Keratinocyte (primary cell): ENCODE data around the gene RGS6. TPM values are rescaled to one million over a fixed set of nuclear protein-coding genes. Genes with fewer than 3 reads are reported as not detected.
"Not testable (repeated sequence)": the region's sequence is repeated elsewhere in the genome, so short reads cannot be mapped to it uniquely, and the experiment has no call there.

Experiments
- DNase-seq: peaks from one replicate; pipeline ENCODE4 v3.0.0-alpha.2; 2011; ENCODE audit warnings: low read depth, missing footprints, low spot score
- FAIRE-seq: peaks from 2 replicates; lab custom pipeline; 2011; peaks lifted over from hg19 to GRCh38; lab: Jason Lieb, UNC
- H2AFZ ChIP-seq: 2 replicates; pipeline ENCODE4 v1.6.0; 2012; ENCODE audit warnings: low read length, control low read depth, inconsistent platforms; ENCODE audit not compliant: control insufficient read depth
- H3K27ac ChIP-seq: 2 replicates; pipeline ENCODE4 v1.5.1; 2011; ENCODE audit warnings: low read length; ENCODE audit not compliant: control insufficient read depth, insufficient read depth
- H3K27me3 ChIP-seq: 3 replicates; pipeline ENCODE4 v1.6.0; 2011; ENCODE audit warnings: low read length; ENCODE audit not compliant: control insufficient read depth, insufficient read depth; ENCODE audit errors: extremely low read depth
- H3K36me3 ChIP-seq, 2 experiments: 2 replicates in 1 of 2; 3 replicates in 1 of 2; pipeline ENCODE4 v1.5.1; 2011; ENCODE audit warnings: low read length in 2 of 2, mild to moderate bottlenecking in 1 of 2; ENCODE audit not compliant: control insufficient read depth in 2 of 2, insufficient read depth in 2 of 2; ENCODE audit errors: extremely low read depth in 1 of 2
- H3K4me1 ChIP-seq: 3 replicates; pipeline ENCODE4 v1.5.1; 2011; ENCODE audit warnings: low read length; ENCODE audit not compliant: control insufficient read depth, insufficient read depth; ENCODE audit errors: extremely low read depth
- H3K4me2 ChIP-seq: 3 replicates; pipeline ENCODE4 v1.6.0; 2011; ENCODE audit warnings: low read depth, low read length; ENCODE audit not compliant: control insufficient read depth, insufficient read depth; ENCODE audit errors: extremely low read depth
- H3K4me3 ChIP-seq, 3 experiments: fragments of 200-600 bp in 1 of 3; sonication (generic) in 1 of 3; 2 replicates in 2 of 3; 3 replicates in 1 of 3; pipeline ENCODE4 v1.5.1; 2011 to 2016; ENCODE audit warnings: low read length in 3 of 3, mild to moderate bottlenecking in 3 of 3, control low read depth in 2 of 3, inconsistent platforms in 1 of 3, low read depth in 1 of 3, mixed read lengths in 1 of 3, mixed run types in 1 of 3, moderate library complexity in 1 of 3; ENCODE audit not compliant: control insufficient read depth in 2 of 3, insufficient read depth in 2 of 3; ENCODE audit errors: extremely low read depth in 1 of 3
- H3K79me2 ChIP-seq: 2 replicates; pipeline ENCODE4 v1.6.0; 2012; ENCODE audit warnings: low read length; ENCODE audit not compliant: control insufficient read depth, insufficient read depth
- H3K9ac ChIP-seq: 3 replicates; pipeline ENCODE4 v1.6.0; 2011; ENCODE audit warnings: low read length; ENCODE audit not compliant: control insufficient read depth, insufficient read depth; ENCODE audit errors: extremely low read depth
- H3K9me1 ChIP-seq: 3 replicates; pipeline ENCODE4 v1.6.0; 2011; ENCODE audit warnings: low read length; ENCODE audit not compliant: control insufficient read depth, insufficient read depth; ENCODE audit errors: extremely low read depth
- H3K9me3 ChIP-seq: 2 replicates; pipeline ENCODE4 v1.5.1; 2012; ENCODE audit warnings: low read depth, low read length; ENCODE audit not compliant: control insufficient read depth
- H4K20me1 ChIP-seq: 3 replicates; pipeline ENCODE4 v1.6.0; 2011; ENCODE audit warnings: low read length; ENCODE audit not compliant: control insufficient read depth, insufficient read depth; ENCODE audit errors: extremely low read depth
- CTCF ChIP-seq, 3 experiments: IDR thresholded peaks in 1 of 3; conservative IDR thresholded peaks in 1 of 3; optimal IDR thresholded peaks in 1 of 3; 2 replicates in 2 of 3; 3 replicates in 1 of 3; pipeline versions ENCODE3 to v1.5.1; 2011; ENCODE audit warnings: low read length in 3 of 3, mild to moderate bottlenecking in 3 of 3, moderate library complexity in 2 of 3, control low read depth in 1 of 3, inconsistent platforms in 1 of 3; ENCODE audit not compliant: insufficient read depth in 2 of 3; ENCODE audit errors: extremely low read depth in 1 of 3
- EZH2 ChIP-seq: IDR thresholded peaks from one replicate; pipeline ENCODE4 v1.6.1; 2012; ENCODE audit warnings: inconsistent platforms, mild to moderate bottlenecking, low read length, moderate library complexity
- dilution Hi-C: fragments of 300-500 bp; cut with MboI; formaldehyde crosslinking; loops from one replicate; pipeline ENCODE4 v1.7.0; 2020; ENCODE audit warnings: low sequenced_read_pairs; ENCODE audit not compliant: extremely low pct_ligation_motif_present
- polyA plus RNA-seq, 5 experiments: library from polyadenylated mRNA; depleted of rRNA in 3 of 5; stranded (reverse) in 3 of 5; stranded (forward) in 1 of 5; unstranded in 1 of 5; fragments of >200 nt; gene quantifications; 1 replicate in 1 of 5; 2 replicates in 3 of 5; 3 replicates in 1 of 5; pipeline versions ENCODE4 v1.2.1 to v1.2.3, GENCODE V29; 2011 to 2012; ENCODE audit warnings: missing spikeins in 2 of 5, low read depth in 1 of 5, low replicate concordance in 1 of 5

The RGS6 gene
- polyA plus RNA-seq, 1 donor (not counting 4 experiments of a cell fraction or from before 2014, with no cell fraction given) = not detected

DNA sequence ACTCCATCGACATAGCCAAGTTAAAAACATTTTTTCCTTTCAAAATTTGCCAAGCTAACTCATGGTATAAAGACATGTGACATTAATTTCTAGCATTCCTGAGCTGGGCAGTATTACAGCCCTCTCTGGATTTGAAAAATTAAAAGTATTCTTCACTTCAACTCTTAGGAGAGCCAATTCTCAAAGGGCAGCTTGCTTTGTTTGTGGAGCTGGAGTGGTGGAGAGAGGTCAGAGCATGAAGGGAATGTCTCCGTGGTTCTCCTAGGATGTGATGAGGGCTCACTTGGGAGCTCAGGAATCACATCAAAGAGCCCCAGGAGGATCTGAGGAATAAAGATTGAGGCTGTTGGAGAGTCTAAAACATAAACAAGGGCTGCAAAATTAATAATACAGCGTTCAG is 46.9 kb upstream of the RGS6 start:
- Histone ChIP-seq H3K27ac (no peak overlapping the region), H4K20me1 (no peaks in the 10 kb centered on the region), H3K9me3 (no peaks in the 10 kb centered on the region), H3K79me2 (no peaks in the 10 kb centered on the region), H3K36me3 (no peaks in the 10 kb centered on the region), H3K27me3 (no peaks in the 10 kb centered on the region), H3K4me3 (no peak overlapping the region), H3K4me1 (no peaks in the 10 kb centered on the region), H2AFZ (no peak overlapping the region), H3K9me1 (no peaks in the 10 kb centered on the region), H3K4me2 (no peak overlapping the region), H3K9ac (no peak overlapping the region)
- dilution Hi-C loops = no loop called here
- DNase-seq (no peak), FAIRE-seq (no peak)
- no peak for TF ChIP-seq CTCF (optimal IDR thresholded peaks at IDR 0.05 in 1 of 3, IDR thresholded peaks at IDR 0.05 in 1 of 3, conservative IDR thresholded peaks at IDR 0.05 in 1 of 3; ENCODE audit: extremely low read depth in 1 of 3, insufficient read depth in 2 of 3, low read length in 3 of 3)
- no peak for TF ChIP-seq EZH2

- H3K9me3 ChIP-seq, H3K4me3 ChIP-seq, H3K4me1 ChIP-seq, H2AFZ ChIP-seq, FAIRE-seq, H3K36me3 ChIP-seq, H3K4me2 ChIP-seq, dilution Hi-C loops, H3K27me3 ChIP-seq, H3K79me2 ChIP-seq, H4K20me1 ChIP-seq, H3K9ac ChIP-seq, H3K9me1 ChIP-seq, DNase-seq, H3K27ac ChIP-seq: not testable (repeated sequence)
Observed at GRCh38 chr14:71887802-71888201, 44.4 kb upstream of the RGS6 start.

DNA sequence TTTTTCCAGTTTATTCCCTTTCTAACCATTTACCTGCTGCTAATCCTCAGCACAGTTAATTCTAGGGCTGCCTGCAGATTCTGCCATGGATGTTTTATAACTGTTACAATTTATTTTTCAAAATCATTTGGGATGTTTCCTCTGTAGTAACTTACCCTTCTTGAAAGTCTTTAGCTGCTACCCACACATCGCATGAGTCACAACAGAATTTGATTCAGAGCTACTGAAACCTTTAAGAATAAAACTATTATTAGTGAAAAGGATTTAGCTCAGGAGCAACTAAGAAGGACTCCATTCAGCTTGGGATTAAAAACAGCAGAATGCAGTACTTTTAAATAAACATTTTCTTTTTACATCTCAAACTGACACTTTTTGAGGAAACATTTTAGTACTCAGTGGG is 41.7 kb upstream of the RGS6 start:
- Histone ChIP-seq H2AFZ (no peak overlapping the region), H3K4me2 (no peak overlapping the region), H3K4me3 (no peak overlapping the region), H3K27me3 (no peaks in the 10 kb centered on the region), H3K27ac (no peak overlapping the region), H3K36me3 (no peaks in the 10 kb centered on the region), H4K20me1 (no peaks in the 10 kb centered on the region), H3K9me1 (no peaks in the 10 kb centered on the region), H3K4me1 (no peaks in the 10 kb centered on the region), H3K9ac (no peak overlapping the region), H3K79me2 (no peaks in the 10 kb centered on the region), H3K9me3 (no peaks in the 10 kb centered on the region)
- dilution Hi-C loops = no loop called here
- TF ChIP-seq EZH2 = no peak
- no peak for TF ChIP-seq CTCF (optimal IDR thresholded peaks at IDR 0.05 in 1 of 3, IDR thresholded peaks at IDR 0.05 in 1 of 3, conservative IDR thresholded peaks at IDR 0.05 in 1 of 3; ENCODE audit: extremely low read depth in 1 of 3, insufficient read depth in 2 of 3, low read length in 3 of 3)
- DNase-seq (no peak), FAIRE-seq (no peak)
